ENCODE measurements around the gene TMEM219.

TMEM219 gene

GRCh38 chr16:29995911-29996765, 34.3 kb downstream of the TMEM219 start, which contains the start of gene INO80E (continued):
- TF ChIP-seq ZFHX2 (tag by site-specific recombination; conservative IDR thresholded peaks at IDR 0.05) (peak; percentile 75), ZNF544 (tag by site-specific recombination; IDR thresholded peaks at IDR 0.05) (no peak), REPIN1 (tag by site-specific recombination; IDR thresholded peaks at IDR 0.05; ENCODE audit: low read depth) (no peak), ZNF16 (tag by site-specific recombination; IDR thresholded peaks at IDR 0.05; ENCODE audit: low read depth) (0 out of 2 replicates have a peak, but pooled peaks have one; percentile 32), ZNF501 (tag by site-specific recombination; IDR thresholded peaks at IDR 0.05) (no peak), ZNF639 (tag by site-specific recombination; IDR thresholded peaks at IDR 0.05) (peak; percentile 77; the same call in 1 of the 2 replicates), ZNF626 (tag by site-specific recombination; IDR thresholded peaks at IDR 0.05) (no peak), ZBTB21 (tag by site-specific recombination; IDR thresholded peaks at IDR 0.05) (peak; percentile 98), ZBTB1 (tag by site-specific recombination; IDR thresholded peaks at IDR 0.05) (no peak), ZNF791 (tag by site-specific recombination; IDR thresholded peaks at IDR 0.05) (no peak), ZNF768 (tag by site-specific recombination; IDR thresholded peaks at IDR 0.05) (no peak), ZNF140 (tag by site-specific recombination; IDR thresholded peaks at IDR 0.05) (no peak), ZNF138 (tag by site-specific recombination; IDR thresholded peaks at IDR 0.05; ENCODE audit: borderline replicate concordance) (no peak), ZNF48 (tag by site-specific recombination; IDR thresholded peaks at IDR 0.05) (no peak), ZNF362 (tag by site-specific recombination; IDR thresholded peaks at IDR 0.05) (no peak), ZNF560 (tag by site-specific recombination; IDR thresholded peaks at IDR 0.05; ENCODE audit: borderline replicate concordance) (no peak), SCRT1 (tag by site-specific recombination; IDR thresholded peaks at IDR 0.05; ENCODE audit: borderline replicate concordance) (no peak), PRDM1 (tag by site-specific recombination; IDR thresholded peaks at IDR 0.05) (no peak), ZNF292 (tag by site-specific recombination; IDR thresholded peaks at IDR 0.05; ENCODE audit: borderline replicate concordance, low read depth) (no peak), HOXA7 (CRISPR knock-in tag; IDR thresholded peaks at IDR 0.05; ENCODE audit: borderline replicate concordance) (no peak), YY1 (tag by site-specific recombination; IDR thresholded peaks at IDR 0.05) (peak; percentile 95), ZNF521 (tag by site-specific recombination; IDR thresholded peaks at IDR 0.05) (no peak), GLIS2 (tag by site-specific recombination; IDR thresholded peaks at IDR 0.05) (peak; percentile 88), PRDM4 (tag by site-specific recombination; IDR thresholded peaks at IDR 0.05) (no peak), ZNF354C (tag by site-specific recombination; IDR thresholded peaks at IDR 0.05; ENCODE audit: borderline replicate concordance, low read depth) (no peak), BCL11B (tag by site-specific recombination; IDR thresholded peaks at IDR 0.05; ENCODE audit: low read depth) (0 out of 2 replicates have a peak, but pooled peaks have one; percentile 14), ZSCAN23 (tag by site-specific recombination; IDR thresholded peaks at IDR 0.05) (peak; percentile 20; the same call in 1 of the 2 replicates)
- TF ChIP-seq, protein P1, sequence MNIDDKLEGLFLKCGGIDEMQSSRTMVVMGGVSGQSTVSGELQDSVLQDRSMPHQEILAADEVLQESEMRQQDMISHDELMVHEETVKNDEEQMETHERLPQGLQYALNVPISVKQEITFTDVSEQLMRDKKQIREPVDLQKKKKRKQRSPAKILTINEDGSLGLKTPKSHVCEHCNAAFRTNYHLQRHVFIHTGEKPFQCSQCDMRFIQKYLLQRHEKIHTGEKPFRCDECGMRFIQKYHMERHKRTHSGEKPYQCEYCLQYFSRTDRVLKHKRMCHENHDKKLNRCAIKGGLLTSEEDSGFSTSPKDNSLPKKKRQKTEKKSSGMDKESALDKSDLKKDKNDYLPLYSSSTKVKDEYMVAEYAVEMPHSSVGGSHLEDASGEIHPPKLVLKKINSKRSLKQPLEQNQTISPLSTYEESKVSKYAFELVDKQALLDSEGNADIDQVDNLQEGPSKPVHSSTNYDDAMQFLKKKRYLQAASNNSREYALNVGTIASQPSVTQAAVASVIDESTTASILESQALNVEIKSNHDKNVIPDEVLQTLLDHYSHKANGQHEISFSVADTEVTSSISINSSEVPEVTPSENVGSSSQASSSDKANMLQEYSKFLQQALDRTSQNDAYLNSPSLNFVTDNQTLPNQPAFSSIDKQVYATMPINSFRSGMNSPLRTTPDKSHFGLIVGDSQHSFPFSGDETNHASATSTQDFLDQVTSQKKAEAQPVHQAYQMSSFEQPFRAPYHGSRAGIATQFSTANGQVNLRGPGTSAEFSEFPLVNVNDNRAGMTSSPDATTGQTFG (tag by site-specific recombination; IDR thresholded peaks at IDR 0.05; ENCODE audit: borderline replicate concordance) = no peak
- TF ChIP-seq, protein P2, sequence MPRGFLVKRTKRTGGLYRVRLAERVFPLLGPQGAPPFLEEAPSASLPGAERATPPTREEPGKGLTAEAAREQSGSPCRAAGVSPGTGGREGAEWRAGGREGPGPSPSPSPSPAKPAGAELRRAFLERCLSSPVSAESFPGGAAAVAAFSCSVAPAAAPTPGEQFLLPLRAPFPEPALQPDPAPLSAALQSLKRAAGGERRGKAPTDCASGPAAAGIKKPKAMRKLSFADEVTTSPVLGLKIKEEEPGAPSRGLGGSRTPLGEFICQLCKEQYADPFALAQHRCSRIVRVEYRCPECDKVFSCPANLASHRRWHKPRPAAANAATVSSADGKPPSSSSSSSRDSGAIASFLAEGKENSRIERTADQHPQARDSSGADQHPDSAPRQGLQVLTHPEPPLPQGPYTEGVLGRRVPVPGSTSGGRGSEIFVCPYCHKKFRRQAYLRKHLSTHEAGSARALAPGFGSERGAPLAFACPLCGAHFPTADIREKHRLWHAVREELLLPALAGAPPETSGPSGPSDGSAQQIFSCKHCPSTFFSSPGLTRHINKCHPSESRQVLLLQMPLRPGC (tag by site-specific recombination; IDR thresholded peaks at IDR 0.05) = peak; percentile 44
- TF ChIP-seq, protein P3, sequence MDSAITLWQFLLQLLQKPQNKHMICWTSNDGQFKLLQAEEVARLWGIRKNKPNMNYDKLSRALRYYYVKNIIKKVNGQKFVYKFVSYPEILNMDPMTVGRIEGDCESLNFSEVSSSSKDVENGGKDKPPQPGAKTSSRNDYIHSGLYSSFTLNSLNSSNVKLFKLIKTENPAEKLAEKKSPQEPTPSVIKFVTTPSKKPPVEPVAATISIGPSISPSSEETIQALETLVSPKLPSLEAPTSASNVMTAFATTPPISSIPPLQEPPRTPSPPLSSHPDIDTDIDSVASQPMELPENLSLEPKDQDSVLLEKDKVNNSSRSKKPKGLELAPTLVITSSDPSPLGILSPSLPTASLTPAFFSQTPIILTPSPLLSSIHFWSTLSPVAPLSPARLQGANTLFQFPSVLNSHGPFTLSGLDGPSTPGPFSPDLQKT (IDR thresholded peaks at IDR 0.05; ENCODE audit: borderline replicate concordance, low read depth, low read length) = no peak

All from HEK293 (cell line).